LNCaP clone FGC (cell line): ENCODE results near the gene FGF5.
"Not testable (repeated sequence)": the region's sequence is repeated elsewhere in the genome, so short reads cannot be mapped to it uniquely, and the experiment has no call there.

Source experiments
- DNase-seq: peaks from one replicate; pipeline ENCODE4 v3.0.0-alpha.2; 2011; ENCODE audit warnings: low read depth
- H3K4me3 ChIP-seq: 2 replicates; pipeline ENCODE4 v1.5.1; 2011; ENCODE audit warnings: mild to moderate bottlenecking, low read depth, low read length, control low read depth
- CTCF ChIP-seq: IDR thresholded peaks from 2 replicates; pipeline ENCODE4 v1.5.1; 2012; ENCODE audit warnings: mild to moderate bottlenecking; ENCODE audit not compliant: control insufficient read depth, insufficient read depth; ENCODE audit errors: extremely low read depth

Gene FGF5

DNA sequence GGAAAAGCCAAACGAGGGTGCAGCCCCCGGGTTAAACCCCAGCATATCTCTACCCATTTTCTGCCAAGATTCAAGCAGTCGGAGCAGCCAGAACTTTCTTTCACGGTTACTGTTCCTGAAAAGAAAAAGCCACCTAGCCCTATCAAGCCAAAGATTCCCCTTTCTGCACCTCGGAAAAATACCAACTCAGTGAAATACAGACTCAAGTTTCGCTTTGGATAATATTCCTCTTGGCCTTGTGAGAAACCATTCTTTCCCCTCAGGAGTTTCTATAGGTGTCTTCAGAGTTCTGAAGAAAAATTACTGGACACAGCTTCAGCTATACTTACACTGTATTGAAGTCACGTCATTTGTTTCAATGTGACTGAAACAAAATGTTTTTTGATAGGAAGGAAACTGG is 20.0 kb downstream of the FGF5 start:
- DNase-seq = no peak
- H3K4me3 ChIP-seq = no peak overlapping the region
- TF ChIP-seq CTCF = no peak

DNA sequence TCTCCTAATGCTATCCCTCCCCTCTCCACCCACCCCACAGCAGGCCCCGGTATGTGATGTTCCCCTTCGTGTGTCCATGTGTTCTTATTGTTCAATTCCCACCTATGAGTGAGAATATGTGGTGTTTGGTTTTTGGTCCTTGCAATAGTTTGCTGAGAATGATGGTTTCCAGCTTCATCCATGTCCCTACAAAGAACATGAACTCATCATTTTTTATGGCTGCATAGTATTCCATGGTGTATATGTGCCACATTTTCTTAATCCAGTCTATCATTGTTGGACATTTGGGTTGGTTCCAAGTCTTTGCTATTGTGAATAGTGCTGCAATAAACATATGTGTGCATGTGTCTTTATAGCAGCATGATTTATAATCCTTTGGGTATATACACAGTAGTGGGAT is 24.2 kb downstream of the FGF5 start:
- DNase-seq = not testable (repeated sequence)

GRCh38 chr4:80294206-80294605 is 27.7 kb downstream of the FGF5 start:
- DNase-seq = no peak
- no peak for TF ChIP-seq CTCF
- H3K4me3 ChIP-seq = no peak overlapping the region

More for the DNA sequence above, 24.2 kb downstream of the FGF5 start:
- H3K4me3 ChIP-seq = not testable (repeated sequence)

DNA sequence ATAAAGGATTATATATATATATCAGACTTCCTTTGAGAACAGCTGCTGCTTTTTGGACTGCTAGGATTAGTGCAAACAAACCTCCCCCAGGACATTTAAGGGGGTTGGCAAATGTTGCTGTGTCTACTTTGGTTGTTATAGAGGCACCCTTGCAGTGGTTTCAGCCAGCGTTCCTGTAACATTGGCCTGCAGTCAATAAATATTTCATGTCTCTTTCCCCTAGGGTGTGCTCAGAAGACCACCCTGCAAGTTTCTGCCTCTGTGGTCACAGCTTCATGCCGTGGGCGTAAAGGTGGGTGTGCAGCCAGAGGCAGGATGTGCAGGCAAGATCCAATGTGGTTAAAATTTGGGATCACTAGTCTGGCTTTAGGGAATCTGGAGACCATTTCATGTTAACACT is 28.9 kb downstream of the FGF5 start:
- H3K4me3 ChIP-seq = no peak overlapping the region
- no peak for TF ChIP-seq CTCF
- DNase-seq = no peak

DNA sequence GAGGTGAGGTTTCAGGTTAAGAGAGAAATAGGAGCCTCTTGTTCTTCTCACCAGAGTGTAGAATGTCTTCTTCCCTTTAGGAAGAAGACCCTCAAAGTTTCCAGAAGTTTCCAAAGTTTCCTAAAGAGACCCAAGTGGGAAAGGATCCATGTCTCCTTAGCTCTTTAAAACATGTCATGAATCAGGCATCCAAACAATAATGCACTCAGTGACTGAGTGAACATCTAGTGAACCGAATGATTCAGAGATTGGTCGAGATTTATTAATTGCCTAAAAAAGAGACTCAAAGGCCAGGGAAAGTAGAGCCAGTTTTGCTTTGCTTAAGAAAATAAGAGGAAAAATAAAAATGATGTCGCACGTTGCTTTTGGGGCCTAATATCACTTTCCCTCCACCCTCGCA is 29.4 kb downstream of the FGF5 start:
- no peak overlapping the region for H3K4me3 ChIP-seq
- TF ChIP-seq CTCF = no peak
- DNase-seq = no peak

GRCh38 chr4:80301884-80302283 is 35.4 kb downstream of the FGF5 start:
- DNase-seq = no peak
- TF ChIP-seq CTCF = no peak
- no peak overlapping the region for H3K4me3 ChIP-seq

GRCh38 chr4:80302616-80303223 is 36.3 kb downstream of the FGF5 start:
- H3K4me3 ChIP-seq = no peak overlapping the region
- TF ChIP-seq CTCF = no peak

GRCh38 chr4:80305466-80305865 is 39.0 kb downstream of the FGF5 start:
- no peak overlapping the region for H3K4me3 ChIP-seq
- no peak for DNase-seq
- no peak for TF ChIP-seq CTCF

More at GRCh38 chr4:80302616-80303223, 36.3 kb downstream of the FGF5 start:
- DNase-seq = no peak
